GM18511 (cell line): ENCODE results near the gene SYNM.

Experiments
- ATAC-seq: cut with Tn5 transposase; IDR thresholded peaks from one replicate; pipeline ENCODE4 v1.9.1; 2021; ENCODE audit warnings: mild to moderate bottlenecking, moderate library complexity; ENCODE audit not compliant: unreplicated experiment

The SYNM gene

GRCh38 chr15:99121691-99122410 is 17.0 kb downstream of the SYNM start:
- ATAC-seq: no peak

- ATAC-seq: no peak
Observed at GRCh38 chr15:99122831-99123712, 18.2 kb downstream of the SYNM start.

GRCh38 chr15:99123713-99124451 is 19.0 kb downstream of the SYNM start:
- ATAC-seq: peak; percentile 67

GRCh38 chr15:99124641-99125040 is 19.8 kb downstream of the SYNM start:
- no peak for ATAC-seq

- ATAC-seq: no peak
Observed at GRCh38 chr15:99125061-99125891, 20.4 kb downstream of the SYNM start.

- ATAC-seq: no peak
Observed at GRCh38 chr15:99126131-99126588, 21.3 kb downstream of the SYNM start.

GRCh38 chr15:99126930-99127329 is 22.1 kb downstream of the SYNM start:
- ATAC-seq: no peak

GRCh38 chr15:99127773-99128172 is 22.9 kb downstream of the SYNM start:
- no peak for ATAC-seq

GRCh38 chr15:99128411-99128810 is 23.5 kb downstream of the SYNM start:
- no peak for ATAC-seq

- no peak for ATAC-seq
Observed at GRCh38 chr15:99129644-99130043, 24.8 kb downstream of the SYNM start.

- ATAC-seq: no peak
Observed at GRCh38 chr15:99130314-99130713, 25.4 kb downstream of the SYNM start.

GRCh38 chr15:99130765-99131440 is 26.0 kb downstream of the SYNM start:
- no peak for ATAC-seq

- ATAC-seq: no peak
Observed at GRCh38 chr15:99131441-99132023, 26.7 kb downstream of the SYNM start.

- no peak for ATAC-seq
Observed at GRCh38 chr15:99132122-99132521, 27.2 kb downstream of the SYNM start.

- no peak for ATAC-seq
Observed at GRCh38 chr15:99132634-99133287, 27.9 kb downstream of the SYNM start.

GRCh38 chr15:99134317-99134821 is 29.5 kb downstream of the SYNM start:
- no peak for ATAC-seq

GRCh38 chr15:99135194-99135593 is 30.3 kb downstream of the SYNM start:
- ATAC-seq: peak; percentile 73

GRCh38 chr15:99137111-99137546 is 32.2 kb downstream of the SYNM start:
- no peak for ATAC-seq

GRCh38 chr15:99137877-99138276 is 33.0 kb downstream of the SYNM start:
- ATAC-seq: no peak
